Loucy (cell line): ENCODE measurements around the gene CNKSR3.

ENCODE experiments used
- EZH2phosphoT487 ChIP-seq: fragments of 200-600 bp; IDR thresholded peaks from 2 replicates; pipeline ENCODE4 v1.6.1; 2018; ENCODE audit warnings: antibody characterized with exemption, mild to moderate bottlenecking, moderate library complexity, borderline replicate concordance
- TF ChIP-seq, protein P1 (sequence below): fragments of 200-600 bp; sonication (generic); conservative IDR thresholded peaks from 2 replicates; pipeline ENCODE4 v1.5.1; 2014; ENCODE audit warnings: mild to moderate bottlenecking, antibody characterized with exemption, low read length

DNA sequence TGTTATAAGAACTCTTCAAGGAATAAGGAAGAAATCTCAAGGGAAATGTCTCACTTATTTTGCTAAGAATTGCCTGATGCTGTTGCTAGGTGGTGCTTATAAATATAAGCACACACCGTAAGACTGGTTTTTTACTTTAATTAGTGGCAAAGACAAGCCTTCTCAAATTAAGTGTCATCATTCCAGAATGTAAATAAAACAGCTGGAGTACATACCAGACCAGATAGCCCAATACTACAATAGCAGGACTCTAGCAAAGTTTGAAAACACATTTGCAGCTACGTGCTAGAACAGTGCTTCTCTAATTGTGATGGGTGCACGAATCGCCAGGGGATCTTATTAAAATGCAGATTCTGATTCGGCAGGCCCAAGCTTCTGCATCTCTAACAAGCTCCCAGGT lies 6.8 kb downstream of the CNKSR3 start:
- no peak for TF ChIP-seq EZH2phosphoT487
- TF ChIP-seq, protein P1, sequence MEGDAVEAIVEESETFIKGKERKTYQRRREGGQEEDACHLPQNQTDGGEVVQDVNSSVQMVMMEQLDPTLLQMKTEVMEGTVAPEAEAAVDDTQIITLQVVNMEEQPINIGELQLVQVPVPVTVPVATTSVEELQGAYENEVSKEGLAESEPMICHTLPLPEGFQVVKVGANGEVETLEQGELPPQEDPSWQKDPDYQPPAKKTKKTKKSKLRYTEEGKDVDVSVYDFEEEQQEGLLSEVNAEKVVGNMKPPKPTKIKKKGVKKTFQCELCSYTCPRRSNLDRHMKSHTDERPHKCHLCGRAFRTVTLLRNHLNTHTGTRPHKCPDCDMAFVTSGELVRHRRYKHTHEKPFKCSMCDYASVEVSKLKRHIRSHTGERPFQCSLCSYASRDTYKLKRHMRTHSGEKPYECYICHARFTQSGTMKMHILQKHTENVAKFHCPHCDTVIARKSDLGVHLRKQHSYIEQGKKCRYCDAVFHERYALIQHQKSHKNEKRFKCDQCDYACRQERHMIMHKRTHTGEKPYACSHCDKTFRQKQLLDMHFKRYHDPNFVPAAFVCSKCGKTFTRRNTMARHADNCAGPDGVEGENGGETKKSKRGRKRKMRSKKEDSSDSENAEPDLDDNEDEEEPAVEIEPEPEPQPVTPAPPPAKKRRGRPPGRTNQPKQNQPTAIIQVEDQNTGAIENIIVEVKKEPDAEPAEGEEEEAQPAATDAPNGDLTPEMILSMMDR: no peak
